ENCODE measurements around the gene MTCH2. TPM values are rescaled to one million over a fixed set of nuclear protein-coding genes. Genes with fewer than 3 reads are reported as not detected.
"Not testable (repeated sequence)": the region's sequence is repeated elsewhere in the genome, so short reads cannot be mapped to it uniquely, and the experiment has no call there.

Gene MTCH2
- total and polyA plus RNA-seq, 4 donors = 33.0 to 76.2 (median 59.8) TPM

DNA sequence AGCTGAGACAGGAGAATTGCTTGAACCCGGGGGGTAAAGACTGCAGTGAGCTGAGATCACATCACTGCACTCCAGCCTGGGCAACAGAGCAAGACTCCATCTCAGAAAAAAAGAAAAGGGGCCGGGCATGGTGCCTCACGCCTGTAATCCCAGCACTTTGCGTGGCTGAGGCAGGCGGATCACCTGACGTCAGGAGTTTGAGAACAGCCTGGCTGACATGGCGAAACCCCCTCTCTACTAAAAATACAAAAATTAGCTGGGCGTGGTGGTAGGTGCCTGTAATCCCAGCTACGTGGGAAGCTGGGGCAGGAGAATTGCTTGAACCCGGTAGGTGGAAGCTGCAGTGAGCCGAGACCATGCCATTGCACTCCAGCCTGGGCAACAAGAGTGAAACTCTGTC lies 6.0 kb downstream of the MTCH2 start:
- not testable (repeated sequence) for H3K4me1 ChIP-seq (ENCODE audit: control insufficient read depth in 5 of 5, insufficient read depth in 5 of 5, low read length in 5 of 5); H3K27ac ChIP-seq (ENCODE audit: low read depth in 1 of 2, low read length in 1 of 2); H3K9ac ChIP-seq (ENCODE audit: insufficient read depth in 1 of 2, low read length in 2 of 2); H3K4me3 ChIP-seq; H3K9me3 ChIP-seq (ENCODE audit: control insufficient read depth in 4 of 4, insufficient read depth in 3 of 4, low read length in 3 of 4); ATAC-seq (ENCODE audit: insufficient read depth, low FRiP score); H3K27me3 ChIP-seq (ENCODE audit: control insufficient read depth in 3 of 3, insufficient read depth in 3 of 3, low read length in 2 of 3); DNase-seq
- H3K36me3 ChIP-seq (ENCODE audit: control insufficient read depth in 4 of 4, insufficient read depth in 4 of 4, low read length in 4 of 4) = peaks cover 0 to 17% (median 15%) of the 10 kb centered on the region in 4 donors
- WGBS, 2 donors = 87 to 96% methylated on average over 11 of the region's 11 CpGs

DNA sequence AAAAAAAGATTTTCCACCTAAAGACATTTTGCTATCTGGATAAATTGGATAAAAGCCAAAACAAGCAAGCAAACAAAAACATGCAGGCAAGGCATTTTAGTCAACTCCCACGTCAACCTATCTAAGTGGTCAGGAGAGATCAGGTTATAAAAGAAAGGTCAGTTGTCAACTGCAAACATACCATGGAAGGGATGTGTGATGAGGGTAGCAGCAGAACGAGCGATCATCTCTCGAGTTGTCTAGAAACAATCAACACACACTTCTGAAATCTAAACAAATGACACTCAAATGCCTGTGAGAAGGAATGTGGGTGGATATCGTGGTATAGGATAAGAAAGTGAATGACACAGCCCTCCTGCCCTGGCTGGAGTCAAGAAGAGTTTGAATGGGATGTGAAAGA lies 10.9 kb downstream of the MTCH2 start:
- H3K4me1 ChIP-seq (ENCODE audit: control insufficient read depth in 5 of 5, insufficient read depth in 5 of 5, low read length in 5 of 5) = no peaks in the 10 kb centered on the region
- TF ChIP-seq, protein P1, sequence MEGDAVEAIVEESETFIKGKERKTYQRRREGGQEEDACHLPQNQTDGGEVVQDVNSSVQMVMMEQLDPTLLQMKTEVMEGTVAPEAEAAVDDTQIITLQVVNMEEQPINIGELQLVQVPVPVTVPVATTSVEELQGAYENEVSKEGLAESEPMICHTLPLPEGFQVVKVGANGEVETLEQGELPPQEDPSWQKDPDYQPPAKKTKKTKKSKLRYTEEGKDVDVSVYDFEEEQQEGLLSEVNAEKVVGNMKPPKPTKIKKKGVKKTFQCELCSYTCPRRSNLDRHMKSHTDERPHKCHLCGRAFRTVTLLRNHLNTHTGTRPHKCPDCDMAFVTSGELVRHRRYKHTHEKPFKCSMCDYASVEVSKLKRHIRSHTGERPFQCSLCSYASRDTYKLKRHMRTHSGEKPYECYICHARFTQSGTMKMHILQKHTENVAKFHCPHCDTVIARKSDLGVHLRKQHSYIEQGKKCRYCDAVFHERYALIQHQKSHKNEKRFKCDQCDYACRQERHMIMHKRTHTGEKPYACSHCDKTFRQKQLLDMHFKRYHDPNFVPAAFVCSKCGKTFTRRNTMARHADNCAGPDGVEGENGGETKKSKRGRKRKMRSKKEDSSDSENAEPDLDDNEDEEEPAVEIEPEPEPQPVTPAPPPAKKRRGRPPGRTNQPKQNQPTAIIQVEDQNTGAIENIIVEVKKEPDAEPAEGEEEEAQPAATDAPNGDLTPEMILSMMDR (IDR thresholded peaks at IDR 0.05; ENCODE audit: control extremely low read depth, extremely low read depth) = no peak

DNA sequence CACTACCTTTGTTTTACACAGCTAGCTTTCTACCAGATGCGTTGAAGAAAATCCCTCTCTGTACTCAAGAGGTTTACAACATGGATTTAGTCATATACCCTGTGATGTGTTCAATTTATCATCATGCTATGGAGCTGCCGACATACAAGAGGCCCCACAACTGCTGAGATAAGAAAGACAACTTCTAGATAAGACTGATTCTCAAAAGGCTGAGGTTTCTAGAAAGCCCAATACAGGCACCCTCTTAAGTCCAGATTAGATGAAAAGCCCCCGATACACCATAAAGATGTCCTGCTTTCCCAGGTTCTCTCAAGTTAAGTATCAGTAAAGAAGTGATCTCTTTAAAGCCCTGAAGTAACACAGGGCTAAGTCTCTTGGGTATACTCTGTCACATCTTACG lies 14.3 kb downstream of the MTCH2 start:
- ATAC-seq (ENCODE audit: insufficient read depth, low FRiP score) = no peak
- TF ChIP-seq, protein P1 (IDR thresholded peaks at IDR 0.05; ENCODE audit: control extremely low read depth, extremely low read depth) = no peak
- 88 to 93% methylated on average over 4 of the region's 4 CpGs for WGBS, 2 donors

More for the DNA sequence above, 10.9 kb downstream of the MTCH2 start:
- Histone ChIP-seq H3K27me3 (ENCODE audit: control insufficient read depth in 3 of 3, insufficient read depth in 3 of 3, low read length in 2 of 3) (no peaks in the 10 kb centered on the region), H3K9me3 (ENCODE audit: control insufficient read depth in 4 of 4, insufficient read depth in 3 of 4, low read length in 3 of 4) (no peaks in the 10 kb centered on the region), H3K27ac (ENCODE audit: low read depth in 1 of 2, low read length in 1 of 2) (no peak overlapping the region), H3K9ac (ENCODE audit: insufficient read depth in 1 of 2, low read length in 2 of 2) (no peak overlapping the region), H3K4me3 (no peak overlapping the region), H3K36me3 (ENCODE audit: control insufficient read depth in 4 of 4, insufficient read depth in 4 of 4, low read length in 4 of 4) (peaks cover 16 to 48% (median 29%) of the 10 kb centered on the region in 4 donors)
- WGBS, 2 donors = 60 to 71% methylated on average over 5 of the region's 5 CpGs
- DNase-seq (no peak), ATAC-seq (ENCODE audit: insufficient read depth, low FRiP score) (no peak)

DNA sequence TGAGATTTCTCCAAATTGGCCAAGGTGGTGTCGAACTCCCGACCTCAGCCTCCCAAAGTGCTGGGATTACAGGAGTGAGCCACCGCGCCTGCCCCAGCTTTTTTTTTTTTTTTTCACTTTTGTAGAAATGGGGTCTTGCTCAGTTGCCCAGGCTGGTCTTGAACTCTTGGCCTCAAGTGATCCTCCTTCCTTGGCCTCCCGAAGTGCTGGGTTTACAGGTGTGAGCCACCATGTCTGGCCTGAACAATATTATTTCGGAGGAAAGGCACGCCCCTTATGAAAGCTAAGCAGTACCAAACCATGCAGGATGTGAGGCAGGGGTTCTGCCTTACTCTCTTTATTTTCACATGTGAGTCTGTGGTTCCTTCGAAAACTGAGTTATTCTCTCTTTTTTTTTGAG lies 16.1 kb downstream of the MTCH2 start:
- no peak for DNase-seq
- H3K9ac ChIP-seq (ENCODE audit: insufficient read depth in 1 of 2, low read length in 2 of 2) = no peak overlapping the region
- no peak overlapping the region for H3K27ac ChIP-seq (ENCODE audit: low read depth in 1 of 2, low read length in 1 of 2)
- no peaks in the 10 kb centered on the region for H3K27me3 ChIP-seq (ENCODE audit: control insufficient read depth in 3 of 3, insufficient read depth in 3 of 3, low read length in 2 of 3)
- WGBS, 2 donors = 94 to 98% methylated on average over 8 of the region's 8 CpGs
- TF ChIP-seq, protein P1 (IDR thresholded peaks at IDR 0.05; ENCODE audit: control extremely low read depth, extremely low read depth) = no peak
- no peak overlapping the region for H3K4me3 ChIP-seq
- H3K36me3 ChIP-seq (ENCODE audit: control insufficient read depth in 4 of 4, insufficient read depth in 4 of 4, low read length in 4 of 4) = peaks cover 32 to 55% (median 36%) of the 10 kb centered on the region in 4 donors
- no peaks in the 10 kb centered on the region for H3K9me3 ChIP-seq (ENCODE audit: control insufficient read depth in 4 of 4, insufficient read depth in 3 of 4, low read length in 3 of 4)
- no peak for ATAC-seq (ENCODE audit: insufficient read depth, low FRiP score)
- no peaks in the 10 kb centered on the region for H3K4me1 ChIP-seq (ENCODE audit: control insufficient read depth in 5 of 5, insufficient read depth in 5 of 5, low read length in 5 of 5)

More for the DNA sequence above, 14.3 kb downstream of the MTCH2 start:
- Histone ChIP-seq H3K9me3 (ENCODE audit: control insufficient read depth in 4 of 4, insufficient read depth in 3 of 4, low read length in 3 of 4) (no peaks in the 10 kb centered on the region), H3K36me3 (ENCODE audit: control insufficient read depth in 4 of 4, insufficient read depth in 4 of 4, low read length in 4 of 4) (peaks cover 25 to 45% (median 31%) of the 10 kb centered on the region in 4 donors), H3K9ac (ENCODE audit: insufficient read depth in 1 of 2, low read length in 2 of 2) (no peak overlapping the region), H3K4me1 (ENCODE audit: control insufficient read depth in 5 of 5, insufficient read depth in 5 of 5, low read length in 5 of 5) (no peaks in the 10 kb centered on the region), H3K27ac (ENCODE audit: low read depth in 1 of 2, low read length in 1 of 2) (no peak overlapping the region), H3K27me3 (ENCODE audit: control insufficient read depth in 3 of 3, insufficient read depth in 3 of 3, low read length in 2 of 3) (no peaks in the 10 kb centered on the region), H3K4me3 (no peak overlapping the region)
- no peak for DNase-seq
